HG03196 (cell line): ENCODE measurements around the gene ACADVL.

Source experiments
- ATAC-seq: cut with Tn5 transposase; IDR thresholded peaks from one replicate; pipeline ENCODE4 v1.9.1; 2021; ENCODE audit not compliant: unreplicated experiment

ACADVL gene

DNA sequence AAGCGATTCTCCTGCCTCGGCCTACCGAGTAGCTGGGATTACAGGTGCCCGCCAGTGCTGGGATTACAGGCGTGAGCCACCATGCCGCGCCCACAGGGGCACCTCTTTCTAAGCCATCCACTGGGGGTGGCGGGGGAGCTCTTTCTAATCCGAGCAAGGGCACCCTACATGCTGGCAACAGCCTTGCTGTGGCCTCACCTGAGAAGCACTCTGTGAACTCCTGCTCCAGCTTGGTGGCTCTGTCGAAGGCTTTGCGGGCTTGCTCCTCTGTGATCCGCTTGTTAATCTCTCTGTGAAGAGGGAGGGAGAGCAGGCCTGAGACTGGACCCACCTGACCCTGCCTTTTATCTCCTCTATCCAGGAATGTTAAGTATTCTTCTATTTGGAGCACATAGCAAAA, 28.7 kb upstream of the ACADVL start:
- no peak for ATAC-seq

DNA sequence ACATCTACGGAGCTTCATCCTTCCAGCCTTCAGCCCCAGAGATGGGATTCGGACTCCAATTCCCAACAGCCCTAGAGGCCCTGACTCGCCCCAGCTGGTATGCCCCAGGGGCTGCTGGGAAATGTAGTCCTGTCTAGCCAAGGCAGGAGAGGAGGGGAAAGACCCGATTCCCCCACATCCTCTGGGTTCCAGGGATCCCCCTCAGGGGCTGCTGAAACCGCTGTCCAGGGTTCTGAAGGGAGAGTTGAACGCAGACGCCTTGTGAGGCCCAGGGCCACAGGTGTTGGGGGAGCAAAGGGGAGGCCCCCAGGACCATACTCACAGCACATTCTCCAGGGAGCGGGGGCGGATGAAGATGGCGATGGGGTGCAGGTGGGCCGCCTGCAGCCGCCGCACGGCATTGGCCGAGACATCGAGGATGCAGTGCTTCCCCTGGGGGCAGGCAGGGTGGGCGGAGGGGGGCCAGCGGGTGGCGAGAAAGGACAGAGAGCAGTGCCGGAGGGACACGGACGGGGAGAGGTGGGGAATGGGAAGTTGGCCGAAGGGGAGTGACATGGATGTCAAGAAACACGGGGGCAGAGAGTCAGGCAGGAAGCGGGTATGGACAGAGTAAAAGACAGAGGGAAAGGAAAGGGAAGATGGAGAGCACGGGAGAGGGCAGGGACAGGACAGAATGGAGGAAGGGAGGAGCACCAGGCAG, 28.0 kb upstream of the ACADVL start:
- ATAC-seq = no peak

DNA sequence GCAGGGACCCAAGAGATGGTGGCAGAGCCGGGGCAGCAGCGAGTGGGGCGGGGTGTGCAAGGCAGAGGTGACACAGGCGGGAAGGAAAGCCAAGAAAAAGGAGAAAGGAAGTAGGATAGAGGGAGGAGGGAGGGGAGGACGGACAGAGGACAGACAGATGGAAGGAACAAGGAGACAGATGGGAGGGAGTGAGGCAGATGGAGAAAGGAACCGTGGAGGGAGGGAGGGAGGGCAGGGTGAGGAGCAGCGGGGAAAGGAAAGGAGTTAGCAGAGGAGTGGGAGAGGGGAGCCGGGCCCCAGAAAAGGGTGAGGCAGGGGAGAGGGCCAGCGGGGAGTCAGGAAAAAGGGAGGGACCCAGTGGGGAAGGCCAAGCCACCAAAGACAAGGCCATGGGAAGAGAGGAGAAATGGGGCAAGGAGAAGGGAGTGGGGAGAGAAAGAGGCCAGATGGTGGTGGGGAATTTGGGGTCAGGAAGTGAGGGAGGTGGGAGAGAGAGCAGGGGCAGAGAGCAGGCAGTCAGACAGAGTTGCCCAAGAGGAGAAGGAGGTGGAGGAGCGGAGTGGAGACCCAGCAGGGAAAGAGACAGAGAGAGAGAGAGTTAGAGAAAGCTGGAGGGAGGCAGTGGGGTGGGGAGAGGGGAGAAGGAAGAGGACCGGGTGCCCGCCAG, 27.3 kb upstream of the ACADVL start:
- no peak for ATAC-seq

DNA sequence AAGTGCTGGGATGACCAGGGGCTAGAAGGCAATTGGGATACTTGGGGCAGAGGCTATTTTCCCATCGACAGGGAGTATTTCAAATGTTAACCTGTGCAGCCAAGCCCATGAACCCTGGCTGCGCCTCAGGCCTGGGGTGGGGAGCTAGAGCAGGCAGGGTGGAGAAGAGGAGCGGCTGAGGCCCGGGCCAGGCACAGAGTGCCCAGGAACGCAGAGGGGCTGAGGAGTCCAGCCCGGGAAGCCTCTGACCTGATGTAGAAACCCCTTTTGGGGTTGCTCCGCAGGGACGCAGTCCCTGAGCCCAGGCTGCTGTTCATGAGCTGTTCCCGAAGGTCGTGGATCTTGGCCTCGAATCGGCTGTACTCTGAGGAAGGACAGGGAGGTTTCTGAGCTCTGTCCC, 23.8 kb upstream of the ACADVL start:
- no peak for ATAC-seq

DNA sequence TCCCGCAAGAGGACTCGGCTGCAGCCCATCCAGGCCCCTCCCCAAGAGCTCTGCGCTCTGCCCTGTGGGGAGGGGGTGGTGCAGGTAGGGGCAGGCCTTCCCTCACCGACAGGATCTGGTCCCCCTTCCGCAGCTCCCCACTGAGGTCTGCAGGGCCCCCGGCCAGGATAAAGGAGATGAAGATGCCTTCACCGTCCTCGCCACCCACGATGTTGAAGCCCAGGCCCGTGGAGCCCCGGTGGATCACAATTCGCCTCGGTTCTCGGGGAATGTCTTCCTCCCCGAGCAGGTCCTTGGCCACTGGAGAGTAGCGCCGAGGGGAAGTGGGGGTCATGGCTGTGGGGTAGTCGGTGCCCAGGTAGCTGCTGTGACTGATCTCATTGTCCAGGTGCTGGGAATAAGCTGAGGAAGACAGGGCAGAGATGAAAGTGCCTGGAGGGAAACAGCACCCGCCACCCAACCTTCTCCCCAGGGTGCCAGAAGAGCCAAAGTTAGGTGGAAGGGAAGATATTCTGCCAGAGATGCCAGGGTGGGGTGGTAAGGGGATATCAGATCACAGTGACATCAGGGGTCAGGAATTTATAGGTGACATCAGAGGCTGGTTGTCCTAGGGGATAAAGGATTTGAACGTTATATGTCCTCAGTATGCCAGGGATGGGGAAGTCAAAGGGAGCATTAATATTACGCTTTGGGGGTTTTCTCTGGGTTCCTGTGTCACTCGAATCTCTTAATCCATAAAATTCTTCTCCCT, 22.9 kb upstream of the ACADVL start:
- no peak for ATAC-seq

DNA sequence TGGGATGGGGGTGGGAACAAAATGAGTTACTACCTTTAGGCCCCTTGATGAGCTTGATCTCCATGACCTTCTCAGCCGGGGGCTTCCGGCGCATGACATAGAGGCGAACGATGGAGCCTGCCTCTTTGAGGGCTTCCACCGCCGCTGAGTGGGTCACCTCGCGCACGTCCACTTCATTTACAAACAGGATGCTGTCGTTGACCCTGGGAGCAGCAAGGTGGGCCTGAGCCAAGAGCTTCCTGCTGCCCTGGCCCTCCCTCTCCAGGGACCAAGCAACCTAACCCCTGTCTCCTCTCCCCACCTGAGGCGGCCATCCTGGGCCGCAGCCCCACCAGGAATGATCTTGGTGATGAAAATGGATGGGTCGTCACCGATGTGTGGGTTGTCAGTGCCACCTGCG, 16.3 kb upstream of the ACADVL start:
- ATAC-seq = no peak

DNA sequence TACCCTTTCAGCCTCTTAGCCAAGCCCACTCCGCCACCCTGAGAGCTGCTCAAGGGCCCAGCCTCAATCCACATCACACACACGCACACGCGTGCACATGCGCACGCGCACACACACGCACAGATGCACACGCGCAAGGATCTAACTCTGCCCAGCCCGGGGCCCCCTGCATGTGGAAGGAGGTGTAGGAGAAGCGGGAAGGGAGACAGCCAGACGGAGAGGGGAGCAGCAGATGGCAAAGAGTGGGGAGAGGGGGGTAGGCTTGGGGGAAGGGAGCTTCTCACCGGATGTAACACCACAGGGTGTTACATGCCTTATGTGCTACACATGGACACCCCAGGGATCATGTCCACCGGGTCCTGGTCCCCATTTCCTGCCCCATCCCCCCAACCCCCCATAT, 15.4 kb upstream of the ACADVL start:
- no peak for ATAC-seq

DNA sequence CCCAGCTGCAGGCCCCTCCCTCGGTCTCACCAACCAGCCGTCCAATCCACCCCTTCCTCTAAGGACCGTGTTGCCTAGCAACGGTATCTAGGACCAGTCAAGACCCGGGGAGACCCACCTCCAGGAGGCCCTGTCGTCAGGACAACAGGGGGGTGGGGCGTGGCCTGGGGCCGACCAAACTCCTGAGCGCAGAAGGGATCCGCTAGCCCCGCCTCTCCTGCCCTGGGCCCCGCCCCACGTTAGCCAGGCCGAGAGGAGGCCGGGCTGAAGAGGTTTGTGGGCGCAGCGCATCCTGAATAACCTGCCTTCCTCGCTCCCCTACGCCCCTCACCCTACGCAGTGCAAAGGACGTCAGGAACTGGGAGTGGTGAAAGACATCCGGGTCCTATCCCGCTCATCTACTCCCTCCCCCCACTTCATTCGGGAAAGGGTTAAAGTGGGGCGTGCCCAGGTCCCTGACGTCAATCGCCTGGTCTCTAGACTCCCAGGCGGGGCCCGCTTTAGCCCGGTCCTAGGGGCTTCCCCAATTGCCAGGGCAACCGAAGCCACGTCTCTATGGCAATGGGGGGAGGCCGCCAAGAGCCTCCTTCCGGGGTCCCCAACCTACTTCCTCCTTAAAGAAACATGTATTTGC, 14.8 kb upstream of the ACADVL start:
- peak; percentile 80 for ATAC-seq

DNA sequence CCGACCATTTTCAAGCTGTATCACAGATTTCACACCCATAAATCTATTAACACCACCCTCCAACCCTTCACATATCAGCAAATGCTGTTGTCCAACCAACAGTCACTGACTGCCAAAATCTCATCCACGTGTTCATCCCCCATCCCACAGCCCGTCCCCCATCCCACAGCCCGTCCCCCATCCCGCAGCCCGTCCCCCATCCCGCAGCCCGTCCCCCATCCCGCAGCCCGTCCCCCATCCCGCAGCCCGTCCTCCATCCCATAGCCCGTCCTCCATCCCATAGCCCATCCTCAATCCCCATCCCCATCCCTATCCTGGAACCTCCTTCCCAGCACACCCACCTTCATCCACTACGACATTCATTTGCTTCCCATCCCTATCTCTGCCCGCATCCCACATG, 14.2 kb upstream of the ACADVL start:
- ATAC-seq = no peak

DNA sequence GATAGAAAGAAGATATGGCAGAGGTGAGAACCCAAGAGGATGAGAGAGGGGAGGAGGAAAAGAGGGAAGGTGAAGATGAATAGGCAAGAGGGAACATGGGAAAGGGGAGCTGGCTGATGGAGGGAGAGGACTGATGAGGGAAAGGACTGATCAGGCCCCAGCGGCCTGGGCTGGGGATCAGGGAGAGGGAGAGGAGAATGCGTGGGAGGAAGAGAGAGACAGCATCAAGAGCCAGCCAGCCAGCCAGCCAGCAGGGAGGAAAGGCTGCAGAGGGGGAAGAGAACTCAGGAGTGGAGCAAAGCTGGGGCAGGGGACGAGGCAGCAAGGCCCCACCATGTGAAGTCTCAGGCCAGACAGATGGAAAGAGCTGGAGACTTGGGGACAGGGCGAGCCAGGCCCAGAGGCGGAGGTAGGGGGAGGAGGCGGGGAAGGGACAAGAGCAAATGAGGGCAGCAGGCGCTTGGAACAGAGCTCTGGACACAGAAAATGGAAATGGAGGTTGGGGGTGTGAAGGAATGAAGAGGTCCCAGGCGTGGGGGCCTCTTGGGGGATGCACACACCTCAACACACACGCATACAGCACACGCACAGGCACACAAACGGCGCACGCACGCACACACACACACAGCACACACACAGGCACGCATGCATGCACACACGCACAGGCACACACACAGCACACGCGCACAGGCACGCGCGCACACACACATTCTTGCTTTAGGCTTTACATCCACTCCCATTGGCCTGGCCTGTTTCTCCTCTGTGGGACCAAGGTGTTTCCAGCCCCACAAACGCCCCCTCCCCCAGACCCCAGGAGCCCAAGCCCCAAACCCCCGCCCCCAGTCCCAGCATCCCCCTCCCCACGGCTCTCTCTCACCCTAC, 12.4 kb upstream of the ACADVL start:
- no peak for ATAC-seq

DNA sequence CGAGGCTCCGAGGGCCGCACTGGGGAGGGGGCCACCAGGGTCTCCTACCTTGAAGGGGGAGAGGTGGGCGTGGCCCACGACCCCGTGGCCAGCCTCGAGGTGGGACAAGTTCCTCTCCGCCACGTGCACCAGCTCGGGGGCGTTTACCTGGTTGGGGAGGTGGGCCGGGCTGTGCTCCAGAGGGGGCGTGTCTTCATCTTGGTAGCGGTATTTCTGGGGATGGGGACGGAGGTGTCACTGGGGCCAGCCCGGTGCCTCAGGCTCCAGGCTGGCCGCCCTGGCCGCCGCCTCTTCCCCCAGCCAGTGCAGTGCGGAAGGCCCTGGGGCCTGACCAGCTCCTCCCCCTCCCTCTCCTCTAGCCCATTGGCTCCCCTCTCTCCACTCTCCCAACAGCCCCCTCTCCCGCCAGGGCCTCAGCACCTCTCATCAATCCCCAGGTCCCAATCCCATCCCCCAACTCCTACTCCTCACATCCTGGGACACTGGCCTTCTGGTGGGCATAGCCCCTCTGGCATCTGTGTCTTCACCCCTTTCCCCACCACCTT, 11.6 kb upstream of the ACADVL start:
- ATAC-seq = no peak

DNA sequence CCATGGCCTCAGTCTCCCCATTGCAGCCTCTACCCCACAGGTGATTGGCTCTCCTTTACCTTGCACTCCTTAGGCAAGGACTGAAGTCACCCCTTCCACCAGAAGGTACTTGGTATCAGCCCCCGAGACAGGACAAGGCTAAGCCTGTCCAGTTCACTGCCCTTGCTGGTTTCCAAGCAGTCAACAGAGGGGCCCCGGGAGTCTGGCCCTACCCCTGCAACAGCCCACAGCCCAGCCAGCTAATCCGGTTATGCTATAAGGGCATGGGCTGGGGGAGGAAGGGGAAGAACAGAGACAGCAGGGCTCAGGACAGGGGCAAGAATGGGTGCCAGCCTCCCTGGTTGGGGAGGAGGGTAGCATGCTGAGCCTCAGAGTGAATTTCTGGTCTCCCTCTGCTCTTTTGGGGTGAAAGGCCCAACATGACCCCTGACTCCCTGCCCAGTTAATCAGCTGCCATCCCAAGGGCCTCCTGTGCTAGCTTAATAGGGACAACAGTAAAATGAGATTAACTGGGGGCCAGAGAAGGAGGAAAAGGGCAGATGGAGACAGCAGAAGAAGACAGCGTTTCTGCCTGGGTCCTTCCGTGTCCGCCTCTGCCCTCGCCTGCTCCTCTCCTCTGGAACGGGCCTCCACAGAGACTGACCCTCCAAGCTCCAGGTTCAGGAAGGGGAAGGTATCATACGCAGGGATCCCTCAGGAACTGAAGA, 10.8 kb upstream of the ACADVL start:
- ATAC-seq = no peak

DNA sequence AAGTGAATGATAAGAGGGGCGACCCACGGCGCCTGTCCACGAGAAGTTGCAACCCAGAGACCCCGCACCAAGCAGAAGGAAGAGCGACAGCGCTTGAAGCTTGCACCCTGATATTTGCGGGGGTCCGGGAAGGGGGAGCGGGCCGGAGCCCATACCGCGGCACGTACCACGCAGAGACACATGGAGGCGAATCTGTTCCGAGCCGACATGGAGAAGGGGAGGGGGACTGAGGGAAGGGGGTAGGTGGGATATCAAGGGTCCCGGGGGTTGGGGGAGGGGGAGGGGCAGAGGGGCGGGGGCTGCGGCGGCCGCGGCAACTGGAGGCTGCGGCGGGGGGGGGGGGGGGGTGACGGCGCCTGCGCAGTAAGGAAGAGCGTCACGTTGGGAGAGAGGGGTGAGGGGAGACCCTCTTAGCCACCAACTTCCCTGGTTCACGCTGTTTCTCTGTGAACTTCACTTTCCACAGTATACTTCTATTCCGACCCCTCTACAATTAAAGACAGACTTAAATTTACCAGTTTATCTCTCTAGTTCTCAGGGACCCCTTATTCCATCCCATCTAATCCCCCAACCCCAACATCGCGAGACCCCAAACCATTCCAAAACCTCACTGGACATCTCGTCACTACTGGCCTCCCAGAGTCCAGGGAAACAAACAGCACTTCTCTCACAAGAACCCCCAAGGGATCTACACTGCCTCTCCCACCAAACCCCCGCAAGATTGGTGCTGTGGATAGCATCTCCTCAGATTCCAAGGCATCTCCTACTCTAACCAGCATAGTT, 8.1 kb upstream of the ACADVL start:
- ATAC-seq = no peak

DNA sequence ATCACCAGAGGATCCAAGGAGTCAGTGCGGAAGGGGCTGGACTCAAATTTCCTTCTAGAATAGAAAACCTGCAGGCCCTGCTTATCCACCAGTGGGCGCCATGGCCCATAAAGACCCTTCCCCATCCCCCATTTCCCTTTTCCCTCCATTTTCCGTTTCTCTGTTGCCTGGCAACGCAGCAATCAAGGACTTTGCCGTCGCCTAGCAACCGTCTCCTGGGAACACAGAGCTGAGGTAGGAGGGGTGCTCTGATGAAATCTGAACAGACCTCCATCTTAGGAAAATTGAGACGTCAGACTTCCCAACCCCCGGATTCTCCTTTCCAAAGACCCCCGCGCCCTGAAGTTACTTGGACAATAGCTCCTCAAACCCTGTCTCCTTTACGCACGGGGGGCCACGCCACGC, 5.8 kb upstream of the ACADVL start:
- ATAC-seq = no peak

DNA sequence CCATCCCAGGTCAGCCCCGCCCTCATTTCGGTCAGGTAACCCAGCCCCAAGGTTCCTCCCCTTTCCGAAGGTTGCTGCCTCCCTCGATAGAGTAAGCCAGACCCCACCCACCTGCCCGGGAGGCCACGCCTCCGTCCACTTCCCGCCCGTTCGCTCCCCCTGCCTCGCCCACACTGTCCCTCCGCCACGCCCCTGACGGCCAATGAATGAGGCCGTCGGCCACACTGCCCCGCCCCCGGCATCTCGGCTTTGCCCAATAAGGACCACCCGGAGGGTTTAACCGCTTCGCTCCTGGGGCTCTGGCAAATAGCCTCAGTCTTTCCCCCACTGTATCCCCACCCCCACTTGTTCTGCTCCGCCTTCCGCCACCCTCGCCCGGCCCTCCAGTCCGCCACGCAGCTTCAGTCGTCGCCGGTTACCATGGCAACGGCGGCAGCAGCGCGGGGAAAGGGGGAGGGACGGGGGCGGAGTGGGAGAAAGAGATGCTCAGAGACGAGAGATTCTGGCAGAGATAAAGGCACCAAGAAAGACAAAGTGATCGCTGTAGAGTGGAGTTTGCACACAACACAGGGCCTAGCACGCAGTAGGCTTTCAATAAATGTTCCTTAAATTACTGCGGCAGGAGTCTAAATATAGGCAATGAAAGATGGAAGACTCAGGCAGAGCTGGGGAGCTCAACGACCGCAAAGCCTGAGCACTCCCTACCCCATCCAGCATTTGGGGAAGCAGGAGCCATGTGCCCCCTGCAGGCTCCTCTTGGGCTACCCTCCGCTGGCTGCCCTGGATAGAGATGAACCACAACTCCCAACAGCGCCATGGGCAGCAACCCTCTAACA, 5.2 kb upstream of the ACADVL start:
- peak; percentile 71 for ATAC-seq

DNA sequence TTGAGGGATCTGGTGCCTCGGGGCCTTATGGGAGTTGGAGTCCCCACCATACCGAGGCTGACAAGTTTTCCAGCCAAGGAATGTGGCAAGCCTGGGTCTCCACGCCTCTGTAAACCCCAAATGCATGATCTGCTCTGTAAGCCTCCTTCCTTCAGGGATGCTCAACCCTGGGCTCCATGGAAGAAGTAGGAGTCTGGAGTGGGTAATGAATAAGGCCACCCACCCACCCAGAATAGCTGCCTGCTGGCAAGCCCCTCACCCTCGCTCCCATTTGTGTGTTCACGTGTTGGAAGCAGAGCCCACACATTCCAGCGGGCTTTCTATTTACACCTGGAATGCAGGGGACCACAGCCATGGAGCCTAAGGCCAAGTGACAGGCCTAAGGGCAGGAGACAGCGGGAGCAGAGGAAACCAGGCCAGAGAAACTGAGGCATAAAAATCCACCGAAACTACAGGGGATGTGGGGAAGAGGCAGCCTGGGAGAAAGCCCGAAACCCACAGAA, 4.6 kb upstream of the ACADVL start:
- no peak for ATAC-seq

DNA sequence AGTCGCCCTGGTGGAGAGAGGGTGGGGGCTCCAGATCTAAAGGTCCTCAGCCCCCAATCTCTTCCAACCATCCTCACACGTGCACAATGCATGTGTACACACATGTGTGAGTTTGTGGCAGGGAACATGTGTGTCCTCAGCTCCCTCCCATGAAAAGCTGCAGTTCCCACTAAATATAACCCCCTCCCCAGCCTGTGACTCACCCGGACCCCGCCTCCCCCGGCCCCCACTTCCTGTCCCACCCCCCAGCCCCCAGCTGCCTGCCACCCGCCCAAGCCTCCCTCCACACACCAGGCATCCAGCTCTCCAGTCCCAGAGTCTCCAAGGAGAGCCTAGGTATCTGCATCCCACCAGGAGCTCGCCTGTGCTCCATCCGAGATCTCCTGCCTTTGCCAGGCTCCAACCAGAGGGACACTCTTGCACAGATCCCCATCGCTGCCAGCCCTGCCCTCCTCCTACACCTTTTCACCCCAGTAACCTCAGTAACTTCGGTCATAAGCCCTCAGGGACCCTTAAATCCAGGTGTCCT, 4.0 kb upstream of the ACADVL start:
- no peak for ATAC-seq
